SU-DHL-6 (cell line): ENCODE data around the gene CLN6.

Experiments used
- EZH2phosphoT487 ChIP-seq: fragments of 200-600 bp; sonication (generic), shearing (Covaris generic); conservative IDR thresholded peaks from 2 replicates; pipeline ENCODE4 v1.6.1; 2018; ENCODE audit warnings: mild to moderate bottlenecking, antibody characterized with exemption, low read length, moderate library complexity, mixed read lengths
- TF ChIP-seq, protein P1 (sequence below): fragments of 200-600 bp; sonication (generic); IDR thresholded peaks from one replicate; pipeline ENCODE4 v1.5.1; 2017; ENCODE audit warnings: antibody characterized with exemption, mild to moderate bottlenecking, low read length, moderate library complexity; ENCODE audit not compliant: insufficient read depth, poor library complexity, severe bottlenecking

DNA sequence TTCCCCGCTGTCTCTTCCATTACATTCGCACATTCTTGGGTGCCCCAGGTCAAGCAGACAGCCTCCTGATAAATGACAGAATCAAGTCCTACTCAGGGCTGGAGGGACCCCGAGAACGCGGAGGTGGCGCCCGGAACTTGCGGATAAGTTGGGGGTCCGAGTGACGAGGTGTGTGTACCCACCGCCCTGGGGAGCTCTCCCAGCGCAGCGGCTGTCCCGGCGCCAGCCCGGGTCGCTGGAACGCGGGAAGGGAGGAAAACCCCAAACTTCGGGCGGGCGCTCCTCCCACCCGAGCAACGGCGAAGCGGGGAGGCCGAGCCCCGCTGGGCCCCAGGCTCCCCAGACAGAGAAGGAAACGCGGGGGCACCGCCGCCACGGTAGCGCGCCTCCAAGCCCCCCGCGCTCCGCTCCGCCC, 550 bp downstream of the CLN6 start:
- TF ChIP-seq, protein P1, sequence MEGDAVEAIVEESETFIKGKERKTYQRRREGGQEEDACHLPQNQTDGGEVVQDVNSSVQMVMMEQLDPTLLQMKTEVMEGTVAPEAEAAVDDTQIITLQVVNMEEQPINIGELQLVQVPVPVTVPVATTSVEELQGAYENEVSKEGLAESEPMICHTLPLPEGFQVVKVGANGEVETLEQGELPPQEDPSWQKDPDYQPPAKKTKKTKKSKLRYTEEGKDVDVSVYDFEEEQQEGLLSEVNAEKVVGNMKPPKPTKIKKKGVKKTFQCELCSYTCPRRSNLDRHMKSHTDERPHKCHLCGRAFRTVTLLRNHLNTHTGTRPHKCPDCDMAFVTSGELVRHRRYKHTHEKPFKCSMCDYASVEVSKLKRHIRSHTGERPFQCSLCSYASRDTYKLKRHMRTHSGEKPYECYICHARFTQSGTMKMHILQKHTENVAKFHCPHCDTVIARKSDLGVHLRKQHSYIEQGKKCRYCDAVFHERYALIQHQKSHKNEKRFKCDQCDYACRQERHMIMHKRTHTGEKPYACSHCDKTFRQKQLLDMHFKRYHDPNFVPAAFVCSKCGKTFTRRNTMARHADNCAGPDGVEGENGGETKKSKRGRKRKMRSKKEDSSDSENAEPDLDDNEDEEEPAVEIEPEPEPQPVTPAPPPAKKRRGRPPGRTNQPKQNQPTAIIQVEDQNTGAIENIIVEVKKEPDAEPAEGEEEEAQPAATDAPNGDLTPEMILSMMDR, result no peak
- no peak for TF ChIP-seq EZH2phosphoT487
